H1 (cell line): Measurements from ENCODE around the gene SLC25A28. TPM values are rescaled to one million over a fixed set of nuclear protein-coding genes. Genes with fewer than 3 reads are reported as not detected.

Experiments used
- ATF2 ChIP-seq: IDR thresholded peaks from 2 replicates; pipeline ENCODE4 v1.6.1; 2012; ENCODE audit warnings: low read length, inconsistent platforms
- RAD21 ChIP-seq, 2 experiments: IDR thresholded peaks in 1 of 2; conservative IDR thresholded peaks in 1 of 2; 2 replicates each; pipeline ENCODE4 v1.6.1; 2011; ENCODE audit warnings: low read depth in 2 of 2, low read length in 2 of 2, improper control_type of control experiment in 1 of 2, inconsistent platforms in 1 of 2, mild to moderate bottlenecking in 1 of 2, moderate library complexity in 1 of 2
- YY1 ChIP-seq: IDR thresholded peaks from 2 replicates; pipeline ENCODE4 v1.6.1; 2011; ENCODE audit warnings: low read depth, mild to moderate bottlenecking, low read length
- polyA plus RNA-seq, 7 experiments: library from polyadenylated mRNA; depleted of rRNA in 3 of 7; stranded (reverse) in 5 of 7; unstranded in 2 of 7; fragments of >200 nt in 5 of 7; fragments of 200-250 nt in 2 of 7; gene quantifications; 1 replicate in 5 of 7; 2 replicates in 1 of 7; 4 replicates in 1 of 7; pipeline versions ENCODE4 v1.2.1 to v1.2.3, GENCODE V29; 2011 to 2013; ENCODE audit warnings: missing spikeins in 2 of 7, mixed read lengths in 2 of 7
- total RNA-seq: library from RNA; stranded (reverse); fragmentation: NEBNext Ultra II Directional; extraction: Animal tissue kit (Norgen Biotek cat#: 25700); gene quantifications from 2 replicates; pipeline ENCODE4 v1.2.1, GENCODE V29; 2021
- TF ChIP-seq, protein P1 (sequence below): fragments of 300-600 bp; sonication (generic); IDR thresholded peaks from 2 replicates; pipeline ENCODE4 v1.7.1; 2012; ENCODE audit warnings: low read length, moderate library complexity, mild to moderate bottlenecking, inconsistent platforms; ENCODE audit not compliant: insufficient replicate concordance
- TF ChIP-seq, protein P2 (sequence below), 3 experiments: IDR thresholded peaks; 1 replicate in 2 of 3; 2 replicates in 1 of 3; pipeline versions ENCODE4 v1.5.1 to v1.6.1; 2011; ENCODE audit warnings: low read length in 3 of 3, mild to moderate bottlenecking in 3 of 3, inconsistent platforms in 2 of 3, low read depth in 1 of 3, moderate library complexity in 1 of 3; ENCODE audit not compliant: insufficient read depth in 1 of 3; ENCODE audit errors: control extremely low read depth in 1 of 3

Gene SLC25A28
- total and polyA plus RNA-seq, 2 of the 8 experiments (the other 6 are each of a cell fraction or from before 2014, with no cell fraction given) = 17.2 to 18.5 TPM

DNA sequence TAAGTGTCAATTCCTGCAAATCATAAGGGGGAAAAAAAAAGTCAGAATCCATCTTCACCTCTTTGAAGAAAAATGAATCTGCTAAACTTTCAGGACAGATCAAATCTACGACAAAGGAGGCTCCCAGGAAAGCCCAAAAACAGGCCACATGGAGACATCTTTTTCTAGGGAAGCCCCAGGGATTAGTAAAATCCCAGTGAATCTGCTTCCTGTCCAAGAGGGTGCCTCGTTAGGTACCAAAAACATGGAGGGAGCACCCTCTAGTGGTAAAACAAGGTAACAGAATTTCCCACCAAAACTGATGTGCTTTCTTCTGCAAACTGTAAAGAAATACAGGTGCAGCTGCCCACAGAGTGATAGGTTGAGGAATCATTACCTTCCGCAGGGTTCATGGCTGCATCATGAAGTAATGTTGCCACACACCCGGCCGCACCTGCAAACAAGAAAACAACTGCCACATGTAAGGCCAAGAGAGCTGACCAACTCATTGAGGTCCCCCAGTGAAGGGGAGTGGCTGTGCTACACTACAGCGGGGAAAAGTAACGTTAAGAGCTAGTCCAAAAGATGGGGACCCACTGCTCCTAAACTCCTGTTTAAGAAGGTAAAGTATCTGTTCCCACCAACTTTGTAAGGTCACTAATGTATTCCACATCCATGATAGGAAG lies 7.9 kb downstream of the SLC25A28 start (continued):
- TF ChIP-seq, protein P1, sequence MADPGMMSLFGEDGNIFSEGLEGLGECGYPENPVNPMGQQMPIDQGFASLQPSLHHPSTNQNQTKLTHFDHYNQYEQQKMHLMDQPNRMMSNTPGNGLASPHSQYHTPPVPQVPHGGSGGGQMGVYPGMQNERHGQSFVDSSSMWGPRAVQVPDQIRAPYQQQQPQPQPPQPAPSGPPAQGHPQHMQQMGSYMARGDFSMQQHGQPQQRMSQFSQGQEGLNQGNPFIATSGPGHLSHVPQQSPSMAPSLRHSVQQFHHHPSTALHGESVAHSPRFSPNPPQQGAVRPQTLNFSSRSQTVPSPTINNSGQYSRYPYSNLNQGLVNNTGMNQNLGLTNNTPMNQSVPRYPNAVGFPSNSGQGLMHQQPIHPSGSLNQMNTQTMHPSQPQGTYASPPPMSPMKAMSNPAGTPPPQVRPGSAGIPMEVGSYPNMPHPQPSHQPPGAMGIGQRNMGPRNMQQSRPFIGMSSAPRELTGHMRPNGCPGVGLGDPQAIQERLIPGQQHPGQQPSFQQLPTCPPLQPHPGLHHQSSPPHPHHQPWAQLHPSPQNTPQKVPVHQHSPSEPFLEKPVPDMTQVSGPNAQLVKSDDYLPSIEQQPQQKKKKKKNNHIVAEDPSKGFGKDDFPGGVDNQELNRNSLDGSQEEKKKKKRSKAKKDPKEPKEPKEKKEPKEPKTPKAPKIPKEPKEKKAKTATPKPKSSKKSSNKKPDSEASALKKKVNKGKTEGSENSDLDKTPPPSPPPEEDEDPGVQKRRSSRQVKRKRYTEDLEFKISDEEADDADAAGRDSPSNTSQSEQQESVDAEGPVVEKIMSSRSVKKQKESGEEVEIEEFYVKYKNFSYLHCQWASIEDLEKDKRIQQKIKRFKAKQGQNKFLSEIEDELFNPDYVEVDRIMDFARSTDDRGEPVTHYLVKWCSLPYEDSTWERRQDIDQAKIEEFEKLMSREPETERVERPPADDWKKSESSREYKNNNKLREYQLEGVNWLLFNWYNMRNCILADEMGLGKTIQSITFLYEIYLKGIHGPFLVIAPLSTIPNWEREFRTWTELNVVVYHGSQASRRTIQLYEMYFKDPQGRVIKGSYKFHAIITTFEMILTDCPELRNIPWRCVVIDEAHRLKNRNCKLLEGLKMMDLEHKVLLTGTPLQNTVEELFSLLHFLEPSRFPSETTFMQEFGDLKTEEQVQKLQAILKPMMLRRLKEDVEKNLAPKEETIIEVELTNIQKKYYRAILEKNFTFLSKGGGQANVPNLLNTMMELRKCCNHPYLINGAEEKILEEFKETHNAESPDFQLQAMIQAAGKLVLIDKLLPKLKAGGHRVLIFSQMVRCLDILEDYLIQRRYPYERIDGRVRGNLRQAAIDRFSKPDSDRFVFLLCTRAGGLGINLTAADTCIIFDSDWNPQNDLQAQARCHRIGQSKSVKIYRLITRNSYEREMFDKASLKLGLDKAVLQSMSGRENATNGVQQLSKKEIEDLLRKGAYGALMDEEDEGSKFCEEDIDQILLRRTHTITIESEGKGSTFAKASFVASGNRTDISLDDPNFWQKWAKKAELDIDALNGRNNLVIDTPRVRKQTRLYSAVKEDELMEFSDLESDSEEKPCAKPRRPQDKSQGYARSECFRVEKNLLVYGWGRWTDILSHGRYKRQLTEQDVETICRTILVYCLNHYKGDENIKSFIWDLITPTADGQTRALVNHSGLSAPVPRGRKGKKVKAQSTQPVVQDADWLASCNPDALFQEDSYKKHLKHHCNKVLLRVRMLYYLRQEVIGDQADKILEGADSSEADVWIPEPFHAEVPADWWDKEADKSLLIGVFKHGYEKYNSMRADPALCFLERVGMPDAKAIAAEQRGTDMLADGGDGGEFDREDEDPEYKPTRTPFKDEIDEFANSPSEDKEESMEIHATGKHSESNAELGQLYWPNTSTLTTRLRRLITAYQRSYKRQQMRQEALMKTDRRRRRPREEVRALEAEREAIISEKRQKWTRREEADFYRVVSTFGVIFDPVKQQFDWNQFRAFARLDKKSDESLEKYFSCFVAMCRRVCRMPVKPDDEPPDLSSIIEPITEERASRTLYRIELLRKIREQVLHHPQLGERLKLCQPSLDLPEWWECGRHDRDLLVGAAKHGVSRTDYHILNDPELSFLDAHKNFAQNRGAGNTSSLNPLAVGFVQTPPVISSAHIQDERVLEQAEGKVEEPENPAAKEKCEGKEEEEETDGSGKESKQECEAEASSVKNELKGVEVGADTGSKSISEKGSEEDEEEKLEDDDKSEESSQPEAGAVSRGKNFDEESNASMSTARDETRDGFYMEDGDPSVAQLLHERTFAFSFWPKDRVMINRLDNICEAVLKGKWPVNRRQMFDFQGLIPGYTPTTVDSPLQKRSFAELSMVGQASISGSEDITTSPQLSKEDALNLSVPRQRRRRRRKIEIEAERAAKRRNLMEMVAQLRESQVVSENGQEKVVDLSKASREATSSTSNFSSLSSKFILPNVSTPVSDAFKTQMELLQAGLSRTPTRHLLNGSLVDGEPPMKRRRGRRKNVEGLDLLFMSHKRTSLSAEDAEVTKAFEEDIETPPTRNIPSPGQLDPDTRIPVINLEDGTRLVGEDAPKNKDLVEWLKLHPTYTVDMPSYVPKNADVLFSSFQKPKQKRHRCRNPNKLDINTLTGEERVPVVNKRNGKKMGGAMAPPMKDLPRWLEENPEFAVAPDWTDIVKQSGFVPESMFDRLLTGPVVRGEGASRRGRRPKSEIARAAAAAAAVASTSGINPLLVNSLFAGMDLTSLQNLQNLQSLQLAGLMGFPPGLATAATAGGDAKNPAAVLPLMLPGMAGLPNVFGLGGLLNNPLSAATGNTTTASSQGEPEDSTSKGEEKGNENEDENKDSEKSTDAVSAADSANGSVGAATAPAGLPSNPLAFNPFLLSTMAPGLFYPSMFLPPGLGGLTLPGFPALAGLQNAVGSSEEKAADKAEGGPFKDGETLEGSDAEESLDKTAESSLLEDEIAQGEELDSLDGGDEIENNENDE = no peak
- TF ChIP-seq RAD21 (IDR thresholded peaks at IDR 0.05 in 1 of 2, conservative IDR thresholded peaks at IDR 0.05 in 1 of 2; ENCODE audit: low read depth in 2 of 2, low read length in 2 of 2) = peak; percentile 95 to 96
- TF ChIP-seq, protein P2, sequence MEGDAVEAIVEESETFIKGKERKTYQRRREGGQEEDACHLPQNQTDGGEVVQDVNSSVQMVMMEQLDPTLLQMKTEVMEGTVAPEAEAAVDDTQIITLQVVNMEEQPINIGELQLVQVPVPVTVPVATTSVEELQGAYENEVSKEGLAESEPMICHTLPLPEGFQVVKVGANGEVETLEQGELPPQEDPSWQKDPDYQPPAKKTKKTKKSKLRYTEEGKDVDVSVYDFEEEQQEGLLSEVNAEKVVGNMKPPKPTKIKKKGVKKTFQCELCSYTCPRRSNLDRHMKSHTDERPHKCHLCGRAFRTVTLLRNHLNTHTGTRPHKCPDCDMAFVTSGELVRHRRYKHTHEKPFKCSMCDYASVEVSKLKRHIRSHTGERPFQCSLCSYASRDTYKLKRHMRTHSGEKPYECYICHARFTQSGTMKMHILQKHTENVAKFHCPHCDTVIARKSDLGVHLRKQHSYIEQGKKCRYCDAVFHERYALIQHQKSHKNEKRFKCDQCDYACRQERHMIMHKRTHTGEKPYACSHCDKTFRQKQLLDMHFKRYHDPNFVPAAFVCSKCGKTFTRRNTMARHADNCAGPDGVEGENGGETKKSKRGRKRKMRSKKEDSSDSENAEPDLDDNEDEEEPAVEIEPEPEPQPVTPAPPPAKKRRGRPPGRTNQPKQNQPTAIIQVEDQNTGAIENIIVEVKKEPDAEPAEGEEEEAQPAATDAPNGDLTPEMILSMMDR (IDR thresholded peaks at IDR 0.05; ENCODE audit: control extremely low read depth in 1 of 3, insufficient read depth in 1 of 3, low read depth in 1 of 3, low read length in 3 of 3) = peak in 2 of 3 experiments; percentile 83 to 89; a peak in 3 of 4 replicates
- TF ChIP-seq ATF2 = no peak
- TF ChIP-seq YY1 = no peak
